ENCODE measurements around the gene POPDC2.

POPDC2 gene

DNA sequence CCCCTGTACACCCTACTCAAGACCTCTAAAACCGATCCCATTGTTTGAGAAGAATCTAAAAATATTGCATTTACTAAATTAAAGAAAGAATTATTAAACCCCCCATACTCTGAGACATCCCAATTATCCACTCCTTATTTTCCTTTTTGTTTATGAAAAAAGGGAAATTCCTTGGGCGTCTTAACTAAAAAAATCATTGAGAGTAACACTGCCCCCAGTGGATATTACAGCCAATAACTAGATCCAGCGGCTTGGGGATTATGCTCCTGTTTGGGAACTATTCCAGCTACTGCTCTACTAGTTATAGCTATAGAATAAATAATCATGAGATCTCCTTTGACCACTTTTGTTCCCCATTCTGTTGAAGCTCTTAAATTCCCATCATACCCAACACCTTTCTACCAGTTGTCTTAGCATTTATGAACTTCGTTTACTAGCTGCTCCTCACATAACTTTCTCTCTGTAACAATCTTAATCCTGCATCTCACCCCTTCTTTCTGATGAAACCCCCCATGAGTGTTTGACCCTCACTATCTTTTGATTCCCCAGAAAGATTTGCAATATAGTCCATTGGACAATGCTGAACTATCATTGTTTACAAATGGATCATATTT lies 29.8 kb upstream of the POPDC2 start:
- Histone ChIP-seq H3K79me1 (replicated peaks; ENCODE audit: low read length, poor library complexity, severe bottlenecking) (no peaks in the 10 kb centered on the region), H3K18ac (ENCODE audit: low read depth in 1 of 2, low read length in 2 of 2) (no peak overlapping the region), H3K27me3 (ENCODE audit: control insufficient read depth in 1 of 2, insufficient read depth in 1 of 2, low read length in 2 of 2) (peaks cover 0 to 3% of the 10 kb centered on the region in 2 experiments), H2AK5ac (ENCODE audit: low read length, severe bottlenecking) (no peak overlapping the region), H3K4me3 (ENCODE audit: insufficient read depth in 1 of 2, low read depth in 1 of 2, low read length in 2 of 2) (no peak overlapping the region), H3K14ac (ENCODE audit: low read length in 2 of 2) (no peak overlapping the region), H4K91ac (ENCODE audit: low read length) (no peak overlapping the region), H3K4me2 (ENCODE audit: low read length, poor library complexity, severe bottlenecking) (no peak overlapping the region), H3K36me3 (ENCODE audit: control insufficient read depth in 1 of 2, insufficient read depth in 2 of 2, low read depth in 1 of 2, low read length in 2 of 2) (no peaks in the 10 kb centered on the region), H2AFZ (ENCODE audit: low read depth, low read length) (no peak overlapping the region), H3K4me1 (ENCODE audit: control insufficient read depth, insufficient read depth, low read depth, low read length) (no peaks in the 10 kb centered on the region), H3K9ac (ENCODE audit: low read length) (no peak overlapping the region), H2BK120ac (ENCODE audit: low read depth, low read length) (no peak overlapping the region), H3K23ac (ENCODE audit: low read length in 2 of 2) (no peak overlapping the region), H3K27ac (ENCODE audit: low read length, poor library complexity, severe bottlenecking) (no peak overlapping the region), H4K8ac (ENCODE audit: low read length) (no peak overlapping the region), H2BK12ac (ENCODE audit: low read length in 2 of 2) (no peak overlapping the region), H3K9me3 (ENCODE audit: control insufficient read depth, low read length) (no peaks in the 10 kb centered on the region), H3K4ac (ENCODE audit: low read depth in 1 of 2, low read length in 2 of 2) (no peak overlapping the region), H2BK15ac (ENCODE audit: low read depth, poor library complexity, severe bottlenecking) (no peak overlapping the region), H2BK5ac (ENCODE audit: low read depth, low read length, poor library complexity, severe bottlenecking) (no peak overlapping the region)
- WGBS: 79% methylated on average over 2 of the region's 4 CpGs
- peak; percentile 48 for DNase-seq

DNA sequence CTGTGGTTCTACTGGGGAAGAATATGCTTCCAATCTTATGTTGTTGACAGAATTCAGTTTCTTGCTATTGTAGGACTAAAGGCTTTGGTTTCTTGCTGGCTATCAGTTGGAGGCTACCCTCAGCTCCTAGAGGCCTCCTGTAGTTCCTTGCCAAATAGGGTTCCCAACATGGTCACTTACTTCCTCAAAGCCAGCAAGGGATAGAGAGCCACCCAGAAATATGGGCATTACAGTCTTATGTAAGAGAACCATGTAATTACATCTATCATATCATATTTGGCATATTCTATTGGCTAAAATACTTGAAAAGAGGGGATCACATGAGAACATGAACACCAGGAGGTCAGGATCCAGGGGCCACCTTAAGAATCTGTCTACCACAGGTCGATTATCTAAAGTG lies 23.0 kb upstream of the POPDC2 start:
- no CpG with 5 or more reads among the region's 1 CpG for WGBS
- H4K8ac ChIP-seq (ENCODE audit: low read length): no peak overlapping the region
- H3K36me3 ChIP-seq (ENCODE audit: control insufficient read depth in 1 of 2, insufficient read depth in 2 of 2, low read depth in 1 of 2, low read length in 2 of 2): no peaks in the 10 kb centered on the region
- no peak overlapping the region for H2BK5ac ChIP-seq (ENCODE audit: low read depth, low read length, poor library complexity, severe bottlenecking)
- no peak overlapping the region for H3K4me2 ChIP-seq (ENCODE audit: low read length, poor library complexity, severe bottlenecking)
- H3K18ac ChIP-seq (ENCODE audit: low read depth in 1 of 2, low read length in 2 of 2): no peak overlapping the region
- no peak overlapping the region for H3K27ac ChIP-seq (ENCODE audit: low read length, poor library complexity, severe bottlenecking)
- no peak overlapping the region for H3K14ac ChIP-seq (ENCODE audit: low read length in 2 of 2)
- H3K4me1 ChIP-seq (ENCODE audit: control insufficient read depth, insufficient read depth, low read depth, low read length): no peaks in the 10 kb centered on the region
- H3K4ac ChIP-seq (ENCODE audit: low read depth in 1 of 2, low read length in 2 of 2): no peak overlapping the region
- H2BK15ac ChIP-seq (ENCODE audit: low read depth, poor library complexity, severe bottlenecking): no peak overlapping the region
- H3K23ac ChIP-seq (ENCODE audit: low read length in 2 of 2): no peak overlapping the region
- no peaks in the 10 kb centered on the region for H3K9me3 ChIP-seq (ENCODE audit: control insufficient read depth, low read length)
- H3K27me3 ChIP-seq (ENCODE audit: control insufficient read depth in 1 of 2, insufficient read depth in 1 of 2, low read length in 2 of 2): peaks cover 0 to 4% of the 10 kb centered on the region in 2 experiments
- H3K4me3 ChIP-seq (ENCODE audit: insufficient read depth in 1 of 2, low read depth in 1 of 2, low read length in 2 of 2): no peak overlapping the region
- no peak overlapping the region for H2BK12ac ChIP-seq (ENCODE audit: low read length in 2 of 2)
- no peak overlapping the region for H2AFZ ChIP-seq (ENCODE audit: low read depth, low read length)
- H2BK120ac ChIP-seq (ENCODE audit: low read depth, low read length): no peak overlapping the region
- no peak for DNase-seq
- no peak overlapping the region for H2AK5ac ChIP-seq (ENCODE audit: low read length, severe bottlenecking)
- no peaks in the 10 kb centered on the region for H3K79me1 ChIP-seq (replicated peaks; ENCODE audit: low read length, poor library complexity, severe bottlenecking)
- no peak overlapping the region for H4K91ac ChIP-seq (ENCODE audit: low read length)
- no peak overlapping the region for H3K9ac ChIP-seq (ENCODE audit: low read length)

- Histone ChIP-seq H3K27me3 (ENCODE audit: control insufficient read depth in 1 of 2, insufficient read depth in 1 of 2, low read length in 2 of 2) (peaks cover 0 to 4% of the 10 kb centered on the region in 2 experiments), H3K4me1 (ENCODE audit: control insufficient read depth, insufficient read depth, low read depth, low read length) (no peaks in the 10 kb centered on the region), H3K4ac (ENCODE audit: low read depth in 1 of 2, low read length in 2 of 2) (no peak overlapping the region), H3K23ac (ENCODE audit: low read length in 2 of 2) (no peak overlapping the region), H4K8ac (ENCODE audit: low read length) (no peak overlapping the region), H2AK5ac (ENCODE audit: low read length, severe bottlenecking) (no peak overlapping the region), H3K9me3 (ENCODE audit: control insufficient read depth, low read length) (no peaks in the 10 kb centered on the region), H2AFZ (ENCODE audit: low read depth, low read length) (no peak overlapping the region), H2BK15ac (ENCODE audit: low read depth, poor library complexity, severe bottlenecking) (no peak overlapping the region), H3K79me1 (replicated peaks; ENCODE audit: low read length, poor library complexity, severe bottlenecking) (peaks cover 2% of the 10 kb centered on the region), H3K18ac (ENCODE audit: low read depth in 1 of 2, low read length in 2 of 2) (no peak overlapping the region), H3K27ac (ENCODE audit: low read length, poor library complexity, severe bottlenecking) (no peak overlapping the region), H3K4me2 (ENCODE audit: low read length, poor library complexity, severe bottlenecking) (no peak overlapping the region), H3K14ac (ENCODE audit: low read length in 2 of 2) (no peak overlapping the region), H3K36me3 (ENCODE audit: control insufficient read depth in 1 of 2, insufficient read depth in 2 of 2, low read depth in 1 of 2, low read length in 2 of 2) (no peaks in the 10 kb centered on the region), H4K91ac (ENCODE audit: low read length) (no peak overlapping the region), H2BK5ac (ENCODE audit: low read depth, low read length, poor library complexity, severe bottlenecking) (no peak overlapping the region), H3K9ac (ENCODE audit: low read length) (no peak overlapping the region), H2BK12ac (ENCODE audit: low read length in 2 of 2) (no peak overlapping the region), H3K4me3 (ENCODE audit: insufficient read depth in 1 of 2, low read depth in 1 of 2, low read length in 2 of 2) (no peak overlapping the region), H2BK120ac (ENCODE audit: low read depth, low read length) (no peak overlapping the region)
- DNase-seq: peak; percentile 44
- WGBS: no CpG with 5 or more reads among the region's 1 CpG
Observed at GRCh38 chr3:119681279-119681678, 20.9 kb upstream of the POPDC2 start.

DNA sequence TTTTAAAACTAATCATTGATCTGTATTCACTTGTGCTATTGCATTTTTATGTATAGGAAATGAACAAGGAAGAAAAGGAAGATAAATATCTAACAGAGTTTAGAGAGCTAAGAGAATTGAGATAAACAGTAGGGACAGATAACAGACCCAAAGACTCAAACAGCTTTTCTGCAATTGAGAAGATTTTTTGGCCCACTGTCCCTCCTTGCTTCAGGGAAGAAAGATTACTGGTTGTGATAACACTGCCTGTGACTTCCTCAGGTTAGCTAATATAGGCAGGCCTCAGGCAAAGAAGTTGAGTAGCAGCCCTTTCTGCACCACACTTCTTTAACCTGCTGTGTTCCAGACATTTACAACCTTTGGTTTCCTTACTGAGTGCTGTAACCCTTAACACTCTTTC lies 19.5 kb upstream of the POPDC2 start:
- no peak overlapping the region for H3K14ac ChIP-seq (ENCODE audit: low read length in 2 of 2)
- H3K27me3 ChIP-seq (ENCODE audit: control insufficient read depth in 1 of 2, insufficient read depth in 1 of 2, low read length in 2 of 2): peaks cover 0 to 4% of the 10 kb centered on the region in 2 experiments
- no peak overlapping the region for H2BK5ac ChIP-seq (ENCODE audit: low read depth, low read length, poor library complexity, severe bottlenecking)
- no peak overlapping the region for H4K91ac ChIP-seq (ENCODE audit: low read length)
- no peak overlapping the region for H4K8ac ChIP-seq (ENCODE audit: low read length)
- H2BK120ac ChIP-seq (ENCODE audit: low read depth, low read length): no peak overlapping the region
- H3K4ac ChIP-seq (ENCODE audit: low read depth in 1 of 2, low read length in 2 of 2): no peak overlapping the region
- H3K4me1 ChIP-seq (ENCODE audit: control insufficient read depth, insufficient read depth, low read depth, low read length): no peaks in the 10 kb centered on the region
- no peak overlapping the region for H3K23ac ChIP-seq (ENCODE audit: low read length in 2 of 2)
- H3K18ac ChIP-seq (ENCODE audit: low read depth in 1 of 2, low read length in 2 of 2): no peak overlapping the region
- H2BK12ac ChIP-seq (ENCODE audit: low read length in 2 of 2): no peak overlapping the region
- peaks cover 0 to 3% of the 10 kb centered on the region in 2 experiments for H3K36me3 ChIP-seq (ENCODE audit: control insufficient read depth in 1 of 2, insufficient read depth in 2 of 2, low read depth in 1 of 2, low read length in 2 of 2)
- peaks cover 2% of the 10 kb centered on the region for H3K79me1 ChIP-seq (replicated peaks; ENCODE audit: low read length, poor library complexity, severe bottlenecking)
- no peak overlapping the region for H2AK5ac ChIP-seq (ENCODE audit: low read length, severe bottlenecking)
- no peak overlapping the region for H2BK15ac ChIP-seq (ENCODE audit: low read depth, poor library complexity, severe bottlenecking)
- H3K9ac ChIP-seq (ENCODE audit: low read length): no peak overlapping the region
- no peak overlapping the region for H3K4me3 ChIP-seq (ENCODE audit: insufficient read depth in 1 of 2, low read depth in 1 of 2, low read length in 2 of 2)
- DNase-seq: no peak
- no peak overlapping the region for H3K27ac ChIP-seq (ENCODE audit: low read length, poor library complexity, severe bottlenecking)
- no peak overlapping the region for H3K4me2 ChIP-seq (ENCODE audit: low read length, poor library complexity, severe bottlenecking)
- no peaks in the 10 kb centered on the region for H3K9me3 ChIP-seq (ENCODE audit: control insufficient read depth, low read length)
- no peak overlapping the region for H2AFZ ChIP-seq (ENCODE audit: low read depth, low read length)

Data from mesenchymal stem cell (in vitro differentiated cells and primary cell).